H7 (cell line): ENCODE results near the gene NMNAT3. TPM values are rescaled to one million over a fixed set of nuclear protein-coding genes. Genes with fewer than 3 reads are reported as not detected.

Experiments used
- DNase-seq: peaks from one replicate; pipeline ENCODE4 v3.0.0; 2012
- H3K27me3 ChIP-seq: 2 replicates; pipeline ENCODE4 v1.6.0; 2011; ENCODE audit warnings: mild to moderate bottlenecking, low read length; ENCODE audit not compliant: control insufficient read depth, insufficient read depth
- H3K36me3 ChIP-seq: replicated peaks from 2 replicates; pipeline ENCODE4 v1.5.1; 2011; ENCODE audit warnings: low read length; ENCODE audit not compliant: control insufficient read depth, insufficient read depth
- H3K4me3 ChIP-seq: 2 replicates; pipeline ENCODE4 v1.5.1; 2011; ENCODE audit warnings: low read depth, mild to moderate bottlenecking, control low read depth, low read length, moderate library complexity; ENCODE audit not compliant: insufficient read depth
- total RNA-seq: library from RNA; depleted of rRNA; stranded (reverse); fragments of >200 nt; shearing (Covaris generic); gene quantifications from 2 replicates; pipeline ENCODE4 v1.2.3, GENCODE V29; 2014

NMNAT3 gene
- total RNA-seq, 1 experiment from 2014 or later, result 4.7 TPM

DNA sequence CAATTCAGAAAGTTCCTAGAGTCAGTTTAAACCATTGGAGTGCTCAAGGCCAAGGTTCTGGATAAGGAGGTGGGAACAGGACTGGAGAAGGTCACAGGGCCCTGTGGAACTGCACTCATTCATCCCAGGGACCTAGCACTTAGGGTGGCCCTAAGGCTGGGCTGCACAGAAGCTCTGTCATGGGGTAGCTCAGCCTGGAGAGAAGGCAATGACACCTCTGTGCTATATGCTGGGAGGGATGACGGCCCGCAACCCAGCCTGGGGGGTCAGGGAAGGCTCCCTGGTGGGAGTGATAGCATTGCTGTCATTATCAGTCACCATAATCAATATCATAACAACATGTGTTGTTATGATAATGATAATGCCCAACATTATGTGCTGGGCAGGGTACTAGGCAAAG lies 151.6 kb downstream of the NMNAT3 start:
- Histone ChIP-seq H3K4me3 (no peak overlapping the region), H3K27me3 (peaks cover 3% of the 10 kb centered on the region; the same call in 1 of the 2 replicates), H3K36me3 (no peaks in the 10 kb centered on the region; the same call in 1 of the 2 replicates)
- DNase-seq, result no peak

DNA sequence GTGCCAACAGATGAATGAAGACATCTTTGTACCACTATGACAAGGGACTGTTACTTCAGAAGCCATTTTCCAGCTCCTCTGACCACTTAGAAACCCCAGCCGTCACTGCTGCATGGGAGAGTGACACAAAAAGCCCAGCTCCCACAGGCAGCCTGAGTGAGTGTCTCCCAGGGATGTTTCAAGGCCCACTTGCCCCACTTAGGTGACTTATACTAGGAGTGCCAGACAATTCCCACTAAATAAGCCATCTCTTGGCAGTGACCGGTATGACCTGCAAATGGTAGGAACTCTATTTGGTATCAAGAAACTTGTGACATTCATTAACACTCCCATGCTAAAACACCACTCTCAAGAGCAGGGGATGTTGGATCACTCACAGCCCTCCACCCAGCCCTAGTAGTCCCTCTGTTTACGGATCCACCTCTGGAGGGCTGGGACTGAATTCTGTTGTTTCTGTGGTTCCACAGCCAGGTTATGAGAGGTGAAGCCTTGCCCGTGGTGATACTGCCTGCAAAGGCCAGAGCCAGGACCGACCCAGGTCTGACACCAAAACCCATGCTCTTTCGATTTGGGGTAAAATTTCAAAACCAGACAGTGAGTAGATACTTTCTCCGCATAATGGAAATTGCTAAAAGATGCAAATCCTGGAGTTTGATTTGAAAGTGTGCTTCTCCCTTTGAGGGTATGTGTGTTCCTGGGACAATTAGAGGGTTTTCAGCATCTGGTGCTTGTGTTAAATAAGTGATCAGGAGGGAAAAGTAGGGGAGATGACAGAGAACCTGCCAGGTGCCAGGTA lies 152.7 kb downstream of the NMNAT3 start:
- no peak for DNase-seq
- no peak overlapping the region for H3K4me3 ChIP-seq
- H3K36me3 ChIP-seq, result no peaks in the 10 kb centered on the region; the same call in 1 of the 2 replicates
- peaks cover 3% of the 10 kb centered on the region; the same call in 1 of the 2 replicates for H3K27me3 ChIP-seq

DNA sequence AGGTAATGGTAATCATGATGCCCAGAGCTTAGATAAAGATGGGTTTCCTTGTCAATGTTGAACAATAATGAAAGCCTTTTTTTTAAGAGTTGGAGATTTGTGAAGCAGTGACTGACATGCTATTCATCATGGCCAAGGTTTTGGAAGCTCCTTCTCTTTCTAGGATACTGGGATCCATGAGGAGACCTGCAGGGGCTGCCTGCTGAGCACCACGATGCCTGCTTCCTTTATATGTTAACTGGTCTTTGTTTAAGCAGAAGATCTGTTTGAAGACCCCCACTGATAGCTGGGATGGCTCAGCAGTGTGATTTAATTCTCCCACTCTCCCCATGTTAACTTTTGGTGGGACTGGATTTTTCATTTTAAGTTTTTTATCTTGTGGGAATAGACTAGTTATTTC lies 154.1 kb downstream of the NMNAT3 start:
- peak; percentile 46 for DNase-seq
- H3K4me3 ChIP-seq, result no peak overlapping the region

GRCh38 chr3:139523166-139523565 lies 154.6 kb downstream of the NMNAT3 start:
- Histone ChIP-seq H3K36me3 (no peaks in the 10 kb centered on the region; the same call in 1 of the 2 replicates), H3K27me3 (peaks cover 3% of the 10 kb centered on the region; the same call in 1 of the 2 replicates), H3K4me3 (no peak overlapping the region)
- no peak for DNase-seq

More for the DNA sequence above, 154.1 kb downstream of the NMNAT3 start:
- H3K27me3 ChIP-seq, result peaks cover 3% of the 10 kb centered on the region; the same call in 1 of the 2 replicates
- no peaks in the 10 kb centered on the region; the same call in 1 of the 2 replicates for H3K36me3 ChIP-seq

GRCh38 chr3:139522421-139522820 lies 155.4 kb downstream of the NMNAT3 start:
- DNase-seq, result peak; percentile 57
- no peaks in the 10 kb centered on the region; the same call in 1 of the 2 replicates for H3K36me3 ChIP-seq
- H3K4me3 ChIP-seq, result no peak overlapping the region
- peaks cover 3% of the 10 kb centered on the region; the same call in 1 of the 2 replicates for H3K27me3 ChIP-seq

- DNase-seq, result no peak
- Histone ChIP-seq H3K27me3 (peaks cover 3% of the 10 kb centered on the region; the same call in 1 of the 2 replicates), H3K4me3 (no peak overlapping the region), H3K36me3 (no peaks in the 10 kb centered on the region; the same call in 1 of the 2 replicates)
These were observed 156.0 kb downstream of the NMNAT3 start for GRCh38 chr3:139521816-139522215.

- no peak for DNase-seq
- Histone ChIP-seq H3K36me3 (no peaks in the 10 kb centered on the region), H3K4me3 (no peak overlapping the region), H3K27me3 (peaks cover 3% of the 10 kb centered on the region; the same call in 1 of the 2 replicates)
These were observed 156.6 kb downstream of the NMNAT3 start for GRCh38 chr3:139521144-139521543.

- DNase-seq, result peak; percentile 80
- Histone ChIP-seq H3K4me3 (no peak overlapping the region), H3K27me3 (peaks cover 3% of the 10 kb centered on the region; the same call in 1 of the 2 replicates), H3K36me3 (no peaks in the 10 kb centered on the region)
These were observed 157.6 kb downstream of the NMNAT3 start for GRCh38 chr3:139519998-139520737.

DNA sequence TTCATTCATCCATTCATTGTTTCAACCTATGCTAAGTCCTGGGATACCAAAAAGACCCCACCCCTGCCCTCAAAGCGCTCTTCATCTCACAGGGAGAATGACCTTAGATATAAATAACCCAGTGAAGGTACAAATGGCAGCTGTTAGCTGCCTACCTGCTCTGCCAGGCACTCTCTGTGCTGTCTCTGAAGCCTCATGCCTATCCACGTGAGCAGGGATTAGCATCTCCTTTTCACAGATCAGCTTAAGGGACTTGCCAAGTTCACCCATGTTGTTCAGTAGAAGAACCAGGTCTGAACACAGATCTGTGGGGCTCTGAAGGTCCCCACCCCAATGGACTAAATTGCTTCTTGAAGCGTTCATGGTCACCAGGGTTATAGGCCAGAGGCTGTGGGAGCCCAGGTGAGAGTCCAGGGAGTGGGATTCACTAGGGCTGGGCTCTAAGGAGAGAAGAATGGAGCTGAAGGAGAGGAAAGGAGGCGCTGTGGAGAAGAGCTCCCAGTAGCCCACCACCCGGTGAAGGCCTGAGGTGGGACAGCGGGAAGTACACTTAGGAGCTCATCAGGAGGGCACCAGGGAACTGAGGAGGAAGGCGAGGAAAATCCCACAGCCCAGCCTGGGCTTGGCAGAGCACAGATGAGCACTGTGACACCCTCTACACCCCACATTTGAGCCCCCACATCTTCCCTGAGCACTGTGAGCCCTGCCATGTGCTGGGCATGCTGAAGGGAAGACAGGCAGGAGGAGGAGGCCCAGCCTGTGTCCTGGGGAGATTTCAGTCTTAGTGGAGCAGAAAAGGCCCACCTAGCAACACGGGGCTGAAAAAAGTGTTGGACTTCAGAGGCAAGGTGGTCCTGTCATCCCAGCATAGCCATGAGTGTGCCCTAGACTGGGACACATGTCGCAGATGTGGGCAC lies 158.6 kb downstream of the NMNAT3 start:
- no peak for DNase-seq

DNA sequence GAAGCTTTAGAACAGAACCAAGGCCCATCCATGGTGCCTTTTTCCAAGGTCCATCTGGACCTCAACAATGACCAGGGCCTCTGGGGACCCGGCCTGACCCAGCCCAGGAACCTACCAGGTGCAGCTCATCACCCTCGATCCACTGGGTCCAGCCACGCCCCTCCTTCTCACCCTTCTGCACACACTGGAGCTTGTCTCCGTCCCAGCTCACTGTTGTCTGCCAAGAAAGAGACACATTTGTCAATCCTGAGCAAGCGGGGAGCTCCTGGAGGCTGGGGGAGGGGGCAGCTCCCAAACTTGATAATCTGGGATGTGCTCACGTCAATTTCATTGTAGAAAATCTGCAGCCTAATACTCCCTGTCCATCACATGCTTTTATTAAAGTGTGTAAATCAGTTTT lies 159.5 kb downstream of the NMNAT3 start:
- Histone ChIP-seq H3K4me3 (no peak overlapping the region), H3K27me3 (no peaks in the 10 kb centered on the region), H3K36me3 (no peaks in the 10 kb centered on the region)
- no peak for DNase-seq

More for the DNA sequence above, 158.6 kb downstream of the NMNAT3 start:
- Histone ChIP-seq H3K36me3 (no peaks in the 10 kb centered on the region), H3K27me3 (no peaks in the 10 kb centered on the region), H3K4me3 (no peak overlapping the region)

GRCh38 chr3:139517321-139518065 lies 160.3 kb downstream of the NMNAT3 start:
- no peak for DNase-seq
- Histone ChIP-seq H3K4me3 (no peak overlapping the region), H3K27me3 (no peaks in the 10 kb centered on the region), H3K36me3 (no peaks in the 10 kb centered on the region)

- Histone ChIP-seq H3K4me3 (no peak overlapping the region), H3K27me3 (no peaks in the 10 kb centered on the region), H3K36me3 (no peaks in the 10 kb centered on the region)
- DNase-seq, result no peak
These were observed 163.0 kb downstream of the NMNAT3 start for GRCh38 chr3:139514741-139515140.
